DMS153 treated with DMSO at 0.1 percent for 48 hours (cell line): Measurements from ENCODE around the gene GHRL.

Experiments used
- DNase-seq: peaks from one replicate; lab custom pipeline; 2025; ENCODE audit not compliant: unreplicated experiment; lab: John Stamatoyannopoulos, UW

Gene GHRL

GRCh38 chr3:10292505-10293419, at the start of gene GHRL:
Gene GHRL, minus strand, starts transcription at chr3:10292947. Its CDS starts 2,767 bp downstream, at chr3:10290180.
- DNase-seq: no peak

DNA sequence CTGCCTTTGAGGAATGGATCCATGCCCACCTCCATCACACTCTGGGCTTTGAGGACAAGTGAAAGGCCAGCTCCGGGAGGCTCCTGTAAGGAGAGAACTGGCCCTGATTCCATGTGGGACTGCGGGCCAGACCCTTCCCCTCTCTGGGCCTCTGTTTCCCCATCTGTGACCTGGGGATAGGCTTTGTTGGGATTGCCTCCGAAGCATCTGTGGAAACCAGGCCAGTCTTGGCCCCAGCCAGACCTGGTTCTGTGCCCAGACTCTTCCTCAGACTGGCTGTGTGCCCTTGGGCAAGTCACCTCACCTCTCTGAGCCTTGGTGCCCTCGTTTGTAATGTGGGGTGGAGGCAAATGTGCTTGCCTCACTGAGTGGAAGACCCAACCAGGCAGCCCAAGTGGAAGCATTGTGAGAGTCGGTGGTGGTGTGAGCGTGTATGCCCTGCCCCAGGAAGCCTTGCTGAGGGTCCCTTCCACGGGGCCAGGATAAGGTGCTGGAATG, 49.2 kb upstream of the GHRL start:
- no peak for DNase-seq

- no peak for DNase-seq
Measured at GRCh38 chr3:10340476-10340875, 47.7 kb upstream of the GHRL start.

DNA sequence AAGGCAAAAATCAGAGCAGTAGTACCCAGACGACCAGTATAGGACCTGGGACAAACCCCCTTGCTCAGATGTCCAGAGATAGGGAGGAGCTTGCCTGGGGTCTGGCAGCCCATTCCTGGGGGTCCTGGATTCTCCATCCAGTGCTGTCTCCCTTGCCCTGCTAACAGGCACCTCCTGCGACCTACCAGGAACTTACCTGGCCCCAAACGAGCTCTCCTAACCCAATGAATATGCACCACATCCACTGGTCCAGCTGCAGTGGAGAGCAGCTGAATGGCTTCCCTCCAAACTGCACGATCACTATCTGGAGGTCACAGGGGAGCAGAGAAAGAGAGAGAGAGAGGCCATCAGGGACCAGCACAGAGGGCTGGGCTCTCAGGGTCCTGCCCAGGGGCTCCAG, 47.3 kb upstream of the GHRL start:
- no peak for DNase-seq

DNA sequence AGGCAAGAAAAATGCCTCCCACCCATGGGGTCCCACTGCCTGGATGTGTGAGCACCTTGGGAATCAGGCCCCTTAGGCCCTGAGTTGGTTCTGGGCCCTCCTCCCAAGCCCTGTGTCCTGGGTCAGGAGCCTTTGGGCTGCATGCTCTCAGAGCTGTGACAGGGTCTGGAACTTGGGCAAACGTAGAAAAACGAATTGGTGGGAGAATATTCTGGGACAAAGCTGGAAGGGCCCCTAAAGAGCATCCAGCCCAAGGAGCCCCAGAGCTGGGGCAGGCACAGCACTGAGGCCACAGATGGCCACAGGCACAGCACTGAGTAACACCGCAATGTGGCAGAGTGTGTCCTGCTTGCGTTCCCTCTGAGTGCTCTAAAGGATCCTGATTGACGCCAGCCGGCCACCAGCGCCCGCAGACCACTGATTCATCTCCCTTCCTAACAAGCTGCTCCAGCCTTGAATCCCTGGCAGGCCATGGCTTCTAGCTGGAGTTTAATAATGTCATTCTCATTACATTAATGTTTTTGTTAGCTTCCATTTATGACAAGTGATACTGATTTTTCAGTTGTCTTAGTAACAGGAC, 46.7 kb upstream of the GHRL start:
- no peak for DNase-seq

GRCh38 chr3:10338591-10339353, 46.0 kb upstream of the GHRL start:
- no peak for DNase-seq

DNA sequence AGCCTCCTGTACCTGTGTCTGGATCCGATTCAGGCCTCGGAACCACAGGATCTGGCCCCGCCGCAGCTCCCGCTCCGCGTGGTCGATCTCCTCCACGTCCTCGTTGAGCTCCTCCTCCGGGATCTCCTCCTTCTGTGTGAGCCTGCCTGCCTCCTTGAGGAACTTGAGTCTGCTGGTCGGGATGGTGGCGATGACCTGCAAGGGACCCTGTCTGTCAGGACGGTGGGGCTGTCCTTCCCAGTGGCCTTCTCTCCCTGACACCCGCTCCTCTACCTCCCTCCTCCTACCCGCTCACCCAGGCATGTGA, 45.4 kb upstream of the GHRL start:
- no peak for DNase-seq

DNA sequence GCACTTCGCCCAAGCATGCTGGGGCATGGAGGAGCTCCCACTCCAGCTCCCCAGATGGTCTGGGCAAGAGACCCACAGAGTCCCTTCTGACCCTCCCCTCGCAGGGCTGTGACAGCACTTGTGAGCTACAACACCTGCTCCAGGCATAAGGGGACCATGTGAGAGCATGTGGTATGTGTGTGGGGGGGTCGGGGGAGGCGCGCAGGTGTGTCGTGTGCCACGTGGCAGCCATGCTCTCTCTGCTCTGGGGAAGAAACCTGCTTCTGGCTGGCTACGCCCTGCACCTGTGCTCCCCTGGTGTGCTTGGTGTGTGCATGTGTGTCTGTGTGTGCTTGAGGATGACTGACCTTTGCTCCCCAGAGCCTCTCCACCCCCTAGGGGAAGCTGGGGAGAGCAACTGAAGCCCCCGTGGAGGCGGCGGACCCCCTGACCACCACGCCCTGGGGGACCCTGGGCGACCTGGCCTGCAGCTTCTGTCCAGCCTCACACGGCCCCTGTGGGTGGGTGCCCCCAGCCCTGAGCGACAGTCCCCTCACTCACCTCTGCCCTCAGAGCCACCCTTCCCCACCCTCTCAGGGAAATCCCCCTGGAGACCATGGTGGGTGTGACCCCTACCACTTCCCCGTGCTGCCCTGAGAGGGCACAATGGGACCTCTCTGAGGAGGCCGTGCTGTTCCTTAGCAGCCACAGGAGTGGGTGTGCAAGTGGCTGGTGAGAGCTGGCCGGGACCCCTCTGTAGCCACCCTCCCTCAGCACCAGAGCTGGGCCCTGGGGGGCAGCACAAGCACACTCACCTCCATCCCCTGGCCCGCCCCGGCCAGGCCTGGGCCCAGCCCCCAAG, 44.8 kb upstream of the GHRL start:
- DNase-seq: no peak

- DNase-seq: no peak
Measured at GRCh38 chr3:10336761-10337160, 44.0 kb upstream of the GHRL start.

GRCh38 chr3:10335871-10336622, 43.3 kb upstream of the GHRL start:
- no peak for DNase-seq

DNA sequence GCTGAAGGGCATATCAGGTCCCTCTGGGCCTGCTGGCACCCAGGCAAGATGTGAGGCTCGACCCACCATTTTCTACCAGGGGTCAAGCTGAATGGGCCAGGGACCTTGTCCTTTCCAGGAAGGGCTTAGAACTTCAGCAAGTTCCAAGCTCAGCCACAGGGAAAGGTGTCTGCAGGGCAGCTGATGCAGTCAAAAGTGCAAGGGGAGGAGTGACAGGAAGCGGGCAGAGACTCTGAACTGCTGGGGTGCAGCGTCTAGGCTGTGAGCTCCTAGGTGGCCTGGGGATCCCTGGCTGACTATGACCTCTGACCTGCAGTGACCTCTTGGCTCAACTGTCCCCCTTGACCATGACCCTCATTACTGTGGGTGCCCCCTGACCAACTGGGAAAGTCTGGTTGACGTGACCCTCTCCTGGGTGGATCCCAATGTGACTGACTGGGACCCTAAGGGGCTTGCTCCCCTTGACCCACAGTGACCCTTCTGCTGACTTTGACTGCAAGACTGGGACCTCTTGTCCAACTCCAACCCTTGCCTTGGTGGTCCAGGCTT, 42.5 kb upstream of the GHRL start:
- no peak for DNase-seq

DNA sequence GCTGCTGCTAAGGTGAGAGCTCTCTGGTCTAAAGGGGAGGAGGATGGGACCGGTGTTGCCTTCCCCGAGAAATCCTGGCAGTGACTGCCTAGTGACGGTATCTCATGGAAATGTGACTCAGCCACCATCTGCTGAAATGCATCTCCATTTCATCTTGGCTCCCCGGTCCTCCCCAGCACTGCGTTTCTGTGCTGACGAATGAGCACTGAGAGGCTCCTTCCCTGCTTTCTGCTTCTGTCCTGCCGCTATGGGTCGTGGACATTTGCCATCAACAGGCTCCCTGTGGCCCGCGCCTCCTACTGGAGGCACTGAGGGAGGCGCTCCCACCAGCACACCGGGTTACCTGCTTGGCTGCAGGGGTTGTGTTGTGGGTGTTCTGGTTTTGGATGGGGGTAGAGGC, 41.7 kb upstream of the GHRL start:
- DNase-seq: no peak

GRCh38 chr3:10334042-10334441, 41.3 kb upstream of the GHRL start:
- no peak for DNase-seq

DNA sequence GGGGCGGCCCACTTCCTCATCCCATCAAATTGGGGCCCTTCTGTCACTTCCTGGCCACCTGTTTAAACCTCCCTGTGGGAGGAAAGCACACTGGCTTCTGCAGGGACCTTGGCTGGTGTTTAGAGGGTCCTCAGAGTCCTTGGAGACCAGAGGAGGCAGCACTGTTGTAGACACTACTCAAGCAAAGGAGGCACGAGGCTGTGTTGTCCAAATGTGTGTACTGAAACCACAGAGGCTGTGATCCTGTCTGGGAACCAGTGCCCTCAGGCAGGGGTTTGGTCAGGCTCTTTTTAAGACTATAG, 40.6 kb upstream of the GHRL start:
- no peak for DNase-seq

GRCh38 chr3:10332481-10333348, 40.0 kb upstream of the GHRL start:
- DNase-seq: no peak

DNA sequence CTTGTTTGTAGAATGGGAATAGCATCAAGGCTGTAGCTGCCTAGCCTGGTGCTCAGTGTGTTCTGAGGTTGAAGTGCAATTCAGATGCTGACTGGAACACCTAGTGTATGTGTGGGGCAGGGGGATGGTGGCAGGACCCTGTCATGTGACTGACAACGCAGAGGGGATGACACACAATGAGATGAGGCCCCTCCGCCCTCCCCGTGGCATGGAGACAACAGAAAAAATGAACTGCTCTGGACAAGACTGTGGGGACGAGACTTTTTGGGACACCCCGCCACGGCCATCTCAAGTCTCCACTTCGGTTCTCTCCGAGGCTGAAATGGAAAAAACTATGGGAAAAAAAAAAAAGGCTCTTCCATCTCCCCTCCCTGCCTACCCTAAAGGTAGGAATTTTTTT, 38.6 kb upstream of the GHRL start:
- no peak for DNase-seq

DNA sequence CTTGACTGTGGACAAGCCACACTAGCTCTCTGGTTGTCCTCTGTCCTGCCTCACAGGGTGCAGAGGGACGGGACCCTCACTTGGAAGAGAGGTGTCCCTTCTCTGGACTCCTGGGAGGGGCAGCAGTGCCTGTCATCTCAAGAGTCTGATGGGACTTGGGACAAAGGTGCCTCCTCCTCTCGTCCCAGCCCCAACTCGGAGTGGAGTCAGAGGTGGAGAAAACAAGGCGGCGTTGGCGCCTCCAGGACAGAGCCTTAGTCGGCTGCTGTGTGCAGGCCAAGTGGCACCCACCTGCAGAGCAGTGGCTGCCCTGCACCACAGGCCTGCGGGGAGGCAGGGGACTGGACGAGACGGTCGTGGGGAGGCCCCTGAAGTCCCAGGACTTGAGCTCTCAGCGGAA, 37.6 kb upstream of the GHRL start:
- no peak for DNase-seq

DNA sequence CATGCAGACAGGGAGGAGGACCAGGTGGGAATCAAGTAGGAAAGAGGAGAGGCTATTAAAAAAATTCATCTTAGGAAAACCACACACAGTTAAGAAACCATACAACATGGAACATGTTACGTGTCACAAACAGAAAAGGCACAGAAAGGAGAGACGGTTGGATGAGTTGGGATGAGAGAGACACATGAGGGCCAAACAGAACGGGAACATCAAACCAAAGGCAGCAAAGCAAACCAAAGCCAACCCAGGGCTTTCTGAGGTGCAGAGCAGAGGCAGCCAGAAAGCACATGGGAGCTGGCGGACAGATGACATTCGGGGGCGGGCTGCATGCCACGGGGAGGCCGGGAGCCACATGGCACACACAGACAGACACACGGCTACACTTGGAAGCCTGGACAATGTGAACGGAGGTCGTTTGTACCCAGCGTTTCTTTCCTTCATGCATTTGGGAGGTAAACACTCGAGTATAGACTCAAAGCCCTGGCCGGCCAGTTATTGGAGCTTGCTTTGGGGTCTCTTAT, 36.8 kb upstream of the GHRL start:
- no peak for DNase-seq

DNA sequence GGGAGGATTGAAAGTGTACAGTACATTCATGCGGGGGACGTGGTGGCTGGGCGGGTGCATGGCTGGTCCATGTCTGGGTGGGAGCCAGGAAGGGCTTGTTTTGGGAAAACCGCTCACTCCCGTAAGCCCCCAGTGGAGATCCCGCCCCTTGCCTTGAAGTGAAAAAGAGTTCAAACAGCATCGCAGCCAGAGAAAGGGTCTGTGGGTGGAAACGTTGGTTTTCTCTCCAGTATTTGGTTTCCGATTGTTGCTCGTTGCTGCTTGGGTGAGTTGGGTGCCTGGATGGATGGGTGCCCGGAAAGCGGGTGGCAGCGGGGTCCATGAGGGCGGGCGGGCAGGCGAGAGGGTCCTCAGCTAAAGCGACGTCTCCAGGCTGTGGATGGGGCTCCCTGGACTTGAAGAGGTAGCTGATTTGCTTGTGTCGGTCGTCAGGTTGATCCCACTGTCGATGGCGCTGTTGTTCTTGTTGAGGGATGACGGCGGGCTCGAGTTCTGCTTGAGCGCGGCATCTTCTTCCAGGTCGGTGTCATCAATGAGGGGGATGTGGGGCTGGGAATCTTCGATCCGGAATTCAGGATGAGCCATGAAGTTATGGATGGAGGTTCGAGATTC, 35.8 kb upstream of the GHRL start:
- no peak for DNase-seq
